Activated effector memory CD4-positive, alpha-beta T cell treated with anti-CD3 and anti-CD28 coated beads, Interleukin-2, amount 50 U/mL, for 16 hours (primary cell): ENCODE results near the gene ARSB.
"Not testable (repeated sequence)": the region's sequence is repeated elsewhere in the genome, so short reads cannot be mapped to it uniquely, and the experiment has no call there.

Source experiments
- DNase-seq: peaks from one replicate; pipeline ENCODE4 v3.0.0-alpha.2; 2020

ARSB gene

DNA sequence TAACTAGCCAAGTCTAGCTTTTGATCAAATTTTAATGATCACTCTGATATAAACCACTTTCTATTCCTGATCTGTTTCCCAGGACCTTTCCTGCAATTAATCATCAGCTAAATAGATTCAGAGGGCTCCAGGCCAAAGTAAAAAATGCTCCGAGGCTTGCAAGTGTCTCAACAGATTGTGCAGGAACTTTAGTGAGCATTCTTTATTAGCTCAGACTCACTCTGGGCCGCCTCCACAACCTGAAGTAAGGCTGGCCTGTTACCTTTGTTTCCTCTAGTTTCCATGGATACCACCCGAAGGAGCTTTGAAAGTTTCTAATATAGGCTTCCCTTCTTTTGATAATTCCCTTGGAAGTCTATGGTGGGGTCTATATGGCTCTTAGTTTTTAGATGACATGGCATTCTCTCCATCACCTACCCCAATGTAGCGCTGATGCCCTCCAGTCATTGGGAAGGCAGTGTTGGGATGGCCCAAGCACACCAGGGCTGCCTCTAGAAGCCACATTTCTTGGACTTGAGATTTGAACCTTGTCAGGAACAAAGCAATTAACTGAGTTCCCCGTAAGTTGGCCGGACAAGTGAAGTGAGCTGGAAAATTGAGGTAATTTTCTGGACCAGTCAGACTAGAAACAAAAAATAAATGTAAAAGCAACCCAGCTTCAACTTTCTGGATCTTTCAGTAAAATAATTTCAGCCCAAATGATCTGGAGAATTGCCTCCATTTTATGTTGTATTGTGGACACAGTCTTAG is 238.9 kb downstream of the ARSB start:
- DNase-seq, result no peak

DNA sequence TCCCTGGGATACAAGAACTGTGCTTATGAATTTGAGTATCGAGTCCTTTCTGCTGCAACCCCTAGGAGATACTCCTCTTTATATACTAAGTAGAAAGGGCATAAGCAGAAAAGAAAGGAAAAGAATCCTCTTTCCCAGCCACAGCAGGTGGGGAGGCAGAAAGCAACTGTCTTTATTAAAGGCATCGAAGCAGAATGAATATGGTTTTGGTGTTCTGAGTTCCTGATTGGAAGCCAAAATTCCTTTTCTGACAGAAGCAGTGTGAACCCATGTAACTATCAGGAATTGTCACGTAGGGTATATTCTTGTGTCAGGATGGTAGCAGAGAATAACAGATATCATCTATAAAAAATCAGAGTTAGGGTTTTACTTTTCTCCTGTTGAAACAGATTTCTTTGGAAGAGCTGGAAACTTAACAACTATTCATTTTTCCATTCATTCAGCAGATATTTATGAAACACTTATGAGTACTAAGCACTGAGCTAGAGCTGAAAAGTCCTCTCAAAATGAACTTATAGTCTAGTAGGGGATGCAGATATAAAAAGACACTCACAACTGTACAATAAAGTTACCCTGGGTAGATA is 240.1 kb downstream of the ARSB start:
- DNase-seq, result no peak

DNA sequence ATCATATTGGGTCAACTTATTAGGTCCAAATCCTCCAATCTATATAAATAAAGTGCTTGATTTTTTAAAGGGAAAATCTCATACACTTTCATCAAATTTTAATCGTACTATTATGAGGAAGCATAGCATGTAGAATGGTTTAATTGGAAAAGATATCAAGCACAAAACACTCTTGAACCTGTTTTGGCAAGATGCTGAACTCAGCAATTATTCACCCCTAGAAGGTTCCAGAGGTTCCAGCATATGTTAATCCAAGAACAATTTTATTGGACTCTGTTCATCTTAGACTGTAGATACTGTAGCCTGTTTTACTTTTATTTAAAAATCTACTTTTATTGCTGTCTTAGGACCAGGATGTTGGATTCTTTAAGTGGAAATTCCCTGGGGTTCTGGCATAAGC is 244.1 kb downstream of the ARSB start:
- DNase-seq, result no peak

DNA sequence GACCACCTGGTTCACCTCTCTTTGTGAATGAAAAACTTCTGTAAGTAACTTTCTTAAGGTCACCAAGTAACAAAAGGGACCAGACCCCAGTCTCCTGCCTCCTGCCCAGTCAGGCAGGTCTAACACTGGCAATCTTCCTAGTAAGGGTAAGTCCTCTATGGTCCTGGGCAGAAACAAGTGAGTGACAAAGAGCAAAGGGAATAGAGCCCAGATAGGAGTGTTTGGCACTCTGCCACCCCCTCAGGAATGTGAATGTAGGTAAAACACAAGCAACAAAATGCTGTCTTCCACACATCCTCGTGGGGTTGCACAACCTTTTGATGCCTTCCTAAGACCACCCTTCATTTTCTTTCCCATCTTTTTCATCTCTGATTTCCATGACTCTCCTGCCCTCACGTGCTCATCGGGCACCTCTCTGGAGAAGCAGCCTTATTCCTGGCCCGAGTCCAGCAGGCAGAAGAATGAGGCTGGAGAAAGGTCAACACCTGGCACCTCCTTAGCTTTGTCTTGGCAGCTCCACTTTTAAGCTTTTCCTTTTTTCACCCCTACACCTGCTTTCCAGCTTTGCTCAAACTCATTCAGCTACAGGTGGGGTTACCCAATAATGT is 246.3 kb downstream of the ARSB start:
- DNase-seq, result no peak

DNA sequence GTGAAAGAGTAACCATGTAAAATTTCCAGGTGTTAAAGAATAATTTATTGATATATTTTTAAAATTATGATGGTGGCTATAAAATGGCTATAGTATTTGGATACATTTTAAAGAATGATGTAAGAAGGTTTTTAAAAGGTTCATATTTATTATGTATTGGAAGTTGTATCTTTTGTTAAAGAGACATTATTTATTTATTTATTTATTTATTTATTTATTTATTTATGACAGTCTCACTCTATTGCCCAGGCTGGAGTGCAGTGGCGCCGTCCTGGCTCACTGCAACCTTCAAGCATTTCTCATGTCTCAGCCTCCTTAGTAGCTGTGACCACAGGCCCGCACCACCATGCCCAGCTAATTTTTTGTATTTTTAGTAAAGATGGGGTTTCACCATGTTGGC is 247.0 kb downstream of the ARSB start:
- no peak for DNase-seq

DNA sequence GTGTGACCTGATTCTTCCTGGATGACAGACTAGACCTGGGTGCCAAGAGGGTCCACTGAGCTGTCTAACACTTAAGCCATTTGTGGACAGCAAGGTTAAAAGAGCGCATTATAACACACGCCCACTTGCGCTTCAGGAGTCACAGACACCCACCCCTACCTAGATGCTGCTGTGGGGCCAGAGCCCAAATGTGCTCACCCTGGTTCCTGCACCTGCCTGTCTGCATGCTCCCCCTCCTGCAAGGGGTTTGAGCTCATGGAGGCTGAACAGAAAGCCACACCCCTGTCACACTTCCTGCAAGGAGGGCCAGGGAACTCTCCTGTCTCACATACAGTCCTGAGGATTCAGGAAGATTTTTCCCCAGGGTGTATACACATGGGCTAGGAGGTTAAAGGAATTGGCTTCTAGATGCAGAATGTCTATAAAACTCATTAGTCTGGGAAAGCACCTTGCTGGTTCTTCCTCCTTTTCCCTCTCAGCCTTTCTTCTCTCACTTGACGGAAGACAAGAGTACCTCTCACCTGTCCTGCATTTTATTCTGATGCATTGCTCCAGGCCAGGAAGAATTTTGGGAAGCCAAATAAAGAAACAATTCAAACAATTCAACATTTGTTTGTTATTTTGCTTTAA is 249.2 kb downstream of the ARSB start:
- no peak for DNase-seq

DNA sequence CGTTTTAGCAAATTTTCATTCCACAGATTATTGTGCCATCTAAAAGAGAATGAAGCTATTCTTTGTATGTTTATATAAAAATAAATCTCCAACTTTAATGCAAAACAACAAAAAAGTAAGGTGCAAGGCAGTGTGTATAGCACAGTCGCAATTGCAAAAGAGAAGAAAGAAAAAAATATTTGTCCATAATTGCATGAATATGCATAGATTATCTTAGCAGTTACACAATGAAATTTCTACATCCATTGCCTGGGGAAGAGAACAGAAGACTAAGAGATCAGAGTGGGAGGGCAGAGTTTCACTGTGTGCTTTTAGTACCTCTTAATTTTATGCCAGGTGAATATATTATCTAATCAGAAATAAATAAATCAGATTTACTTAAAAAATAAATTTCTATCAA is 250.2 kb downstream of the ARSB start:
- no peak for DNase-seq

DNA sequence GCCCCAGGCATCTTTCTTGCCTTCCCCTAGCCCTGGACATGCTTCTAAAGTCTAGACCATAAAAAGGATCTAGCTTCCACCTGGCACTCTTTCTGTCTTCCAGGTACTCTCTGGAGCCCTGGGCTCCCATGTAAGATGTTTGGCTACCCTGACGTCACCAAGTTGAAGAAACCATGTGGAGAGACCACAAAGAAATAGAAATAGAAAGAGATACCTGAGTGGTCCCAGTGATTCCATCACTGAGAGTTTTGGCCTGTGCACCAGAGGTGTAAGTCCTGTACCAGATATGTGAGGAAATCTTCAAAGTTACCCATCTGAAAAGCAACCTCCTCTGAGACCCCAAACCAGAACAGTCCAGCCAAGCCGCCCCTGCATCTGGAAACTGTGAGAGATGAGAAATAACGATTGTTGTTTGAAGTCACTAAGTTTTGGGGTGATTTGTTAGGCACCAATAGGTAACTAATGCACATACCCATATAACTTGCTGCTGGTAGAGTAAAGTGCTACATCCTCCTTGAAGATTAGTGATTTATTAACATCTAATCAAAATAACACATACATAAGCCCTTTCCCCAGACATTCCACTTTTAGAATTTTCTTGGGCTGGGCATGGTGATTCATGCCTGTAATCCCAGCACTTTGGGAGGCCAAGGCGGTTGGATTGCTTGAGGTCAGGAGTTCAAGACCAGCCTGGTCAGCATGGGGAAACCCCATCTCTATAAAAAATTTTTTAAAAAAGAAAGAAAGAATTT is 250.8 kb downstream of the ARSB start:
- DNase-seq, result no peak

DNA sequence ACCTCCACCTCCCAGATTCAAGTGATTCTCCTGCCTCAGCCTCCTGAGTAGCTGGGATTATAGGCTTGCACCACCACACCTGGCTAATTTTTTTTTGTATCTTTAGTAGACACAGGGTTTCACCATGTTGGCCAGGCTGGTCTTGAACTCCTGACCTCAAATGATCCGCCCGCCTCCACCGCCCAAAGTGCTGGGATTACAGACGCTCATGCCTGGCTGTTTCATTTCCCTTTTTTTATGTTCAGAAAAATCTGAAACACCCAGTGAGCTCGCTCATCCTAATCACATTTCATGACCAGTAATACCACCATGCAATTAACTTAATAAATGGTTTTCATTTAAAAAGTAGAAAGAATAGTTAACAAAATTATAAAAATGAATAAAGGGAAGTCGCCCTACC is 252.4 kb downstream of the ARSB start:
- not testable (repeated sequence) for DNase-seq

DNA sequence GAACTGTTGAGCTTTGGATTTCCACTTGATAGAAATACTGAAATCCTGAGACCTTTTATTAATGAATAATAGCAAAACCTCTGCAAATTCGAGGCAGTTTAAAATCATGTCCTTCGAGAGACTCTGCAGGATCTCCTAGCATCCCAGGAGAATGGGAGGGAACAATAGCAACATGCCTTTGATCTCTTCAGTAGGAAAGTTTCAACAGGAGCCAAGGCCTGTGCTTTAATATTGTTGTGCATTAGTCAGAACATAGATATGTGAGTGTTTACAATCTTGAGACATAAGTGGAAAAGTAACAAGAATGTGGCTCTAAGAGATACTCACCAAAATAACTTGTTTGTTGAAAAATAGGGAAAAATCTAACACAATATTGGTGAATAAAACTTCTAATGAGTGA is 253.2 kb downstream of the ARSB start:
- no peak for DNase-seq

DNA sequence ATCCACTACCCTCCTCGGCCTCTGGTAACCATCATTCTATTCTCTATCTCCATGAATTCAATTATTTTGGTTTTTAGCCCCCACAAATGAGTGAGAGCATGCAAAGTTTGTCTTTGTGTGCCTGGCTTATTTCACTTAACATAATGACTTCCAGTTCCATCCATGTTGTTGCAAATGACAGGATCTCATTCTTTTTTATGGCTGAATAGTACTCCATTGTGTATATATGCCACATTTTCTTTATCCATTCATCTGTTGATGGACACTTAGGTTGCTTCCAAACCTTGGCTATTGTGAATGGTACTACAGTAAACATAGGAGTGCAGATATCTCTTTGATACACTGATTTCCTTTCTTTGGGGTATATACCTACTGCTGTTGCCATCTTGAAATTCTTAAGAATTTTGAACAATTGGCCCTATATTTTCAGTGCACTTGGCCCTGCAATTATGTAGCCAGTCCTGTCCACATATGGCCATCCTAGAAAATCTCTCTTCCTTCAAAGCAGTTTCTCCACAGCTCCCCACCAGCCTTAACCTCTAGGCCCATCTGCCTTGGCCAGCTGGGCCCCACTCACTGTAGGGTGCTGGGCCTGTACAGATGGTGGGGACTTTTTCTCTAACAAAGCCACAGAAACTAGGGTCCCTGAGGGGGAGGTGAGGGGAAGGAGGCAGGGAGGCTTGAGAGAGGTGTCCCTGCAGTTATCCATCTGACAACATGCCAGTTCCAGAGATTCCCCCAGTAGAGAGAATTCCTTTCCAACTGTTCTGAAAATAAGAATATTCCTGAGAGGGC is 254.6 kb downstream of the ARSB start:
- DNase-seq, result no peak

DNA sequence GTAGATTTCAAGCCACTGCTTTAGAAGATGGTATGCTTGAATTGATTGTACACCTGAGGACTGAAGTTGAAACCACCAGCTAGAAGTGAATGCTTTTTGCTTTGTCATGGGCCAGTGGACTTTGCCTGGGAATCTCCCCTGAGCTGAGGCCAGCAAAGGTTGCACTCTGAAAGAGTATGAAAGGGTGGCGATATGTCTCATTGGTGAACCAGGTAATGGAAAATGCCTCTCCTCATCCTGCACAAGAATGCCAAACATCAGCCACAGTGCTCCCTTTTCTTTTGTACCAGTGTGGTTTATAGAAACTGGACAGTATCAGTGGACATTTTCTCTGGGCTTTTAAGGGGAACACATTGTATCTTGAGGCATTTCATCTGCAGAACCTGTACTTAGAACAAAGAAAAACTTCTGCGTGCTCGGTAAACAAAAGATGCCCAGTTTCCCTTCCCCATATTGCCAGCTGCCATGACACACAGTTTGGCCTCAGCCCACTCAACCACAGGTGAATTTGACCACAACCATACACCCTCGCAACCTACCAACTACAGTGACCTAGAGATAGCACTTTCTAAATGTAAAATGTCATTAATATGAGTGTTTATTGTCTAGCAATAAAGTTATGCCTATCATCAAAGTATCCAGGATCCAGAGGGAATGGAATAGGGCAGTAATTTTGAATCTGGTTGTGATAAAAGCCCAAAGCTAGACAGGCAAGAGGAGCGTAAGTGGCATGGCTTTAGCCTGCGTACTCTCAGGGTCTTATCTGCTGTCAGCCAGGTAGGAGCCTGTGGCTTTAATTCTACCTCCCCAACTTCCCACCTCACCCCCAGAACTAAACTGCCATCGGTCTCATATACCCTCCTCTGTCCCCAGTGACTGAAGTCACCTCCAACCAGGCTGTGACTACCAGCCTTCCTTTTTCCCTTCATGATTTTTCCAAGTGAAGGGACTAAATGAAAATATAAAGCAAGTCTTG is 257.0 kb downstream of the ARSB start:
- no peak for DNase-seq
